IMR-90 (cell line): Measurements from ENCODE around the gene MAPK8IP3. TPM values are rescaled to one million over a fixed set of nuclear protein-coding genes. Genes with fewer than 3 reads are reported as not detected.

Experiments used
- ATAC-seq: fragments of 200-7000 bp; cut with Tn5 transposase; 2 replicates; pipeline ENCODE4 v1.9.1; 2020; ENCODE audit warnings: low read depth, mild to moderate bottlenecking, moderate library complexity
- BruUV-seq: library from RNA; stranded (reverse); fragments of 400-500 nt; replicated peaks from 2 replicates; lab custom pipeline; 2021; lab: Mats Ljungman, UMichigan
- CTCF ChIA-PET: fragments of 300-600 bp; formaldehyde crosslinking; extraction: SDS; loops from one replicate; lab custom pipeline; 2021; ENCODE audit warnings: antibody characterized with exemption; lab: Yijun Ruan, JAX
- POLR2A ChIA-PET: fragments of 300-600 bp; sonication (Branson Sonifier 250); formaldehyde crosslinking; loops from one replicate; lab custom pipeline; 2022; ENCODE audit warnings: antibody characterized with exemption; ENCODE audit not compliant: unreplicated experiment; lab: Charles Lee
- DNase-seq: peaks from one replicate; pipeline ENCODE4 v3.0.0; 2013
- H2AFZ ChIP-seq: replicated peaks from 2 replicates; pipeline ENCODE3; 2013; ENCODE audit warnings: low read length, mild to moderate bottlenecking; ENCODE audit not compliant: poor library complexity
- H2AK5ac ChIP-seq: 2 replicates; pipeline ENCODE4 v1.6.1; 2013; ENCODE audit warnings: low read depth, low read length, inconsistent platforms
- H2AK9ac ChIP-seq: replicated peaks from 2 replicates; pipeline ENCODE3; 2013; ENCODE audit warnings: mild to moderate bottlenecking, low read depth, low read length, moderate library complexity; ENCODE audit not compliant: poor library complexity
- H2BK120ac ChIP-seq: 2 replicates; pipeline ENCODE4 v1.6.1; 2013; ENCODE audit warnings: low read depth, low read length, inconsistent platforms
- H2BK15ac ChIP-seq: 3 replicates; pipeline ENCODE4 v1.6.1; 2013; ENCODE audit warnings: low read depth, low read length, inconsistent platforms
- H2BK20ac ChIP-seq: 2 replicates; pipeline ENCODE4 v1.6.1; 2013; ENCODE audit warnings: low read depth, mild to moderate bottlenecking, inconsistent platforms, low read length, moderate library complexity
- H2BK5ac ChIP-seq: 2 replicates; pipeline ENCODE4 v1.6.1; 2013; ENCODE audit warnings: mild to moderate bottlenecking, low read depth, low read length, inconsistent platforms; ENCODE audit not compliant: poor library complexity, severe bottlenecking
- H3K14ac ChIP-seq: replicated peaks from 2 replicates; pipeline ENCODE4 v1.6.1; 2013; ENCODE audit warnings: low read depth, low read length, inconsistent platforms
- H3K18ac ChIP-seq: 2 replicates; pipeline ENCODE4 v1.6.1; 2013; ENCODE audit warnings: low read depth, low read length, control low read depth
- H3K23ac ChIP-seq: 2 replicates; pipeline ENCODE4 v1.6.1; 2013; ENCODE audit warnings: low read depth, low read length, inconsistent platforms
- H3K27ac ChIP-seq: 2 replicates; pipeline ENCODE4 v1.5.1; 2013; ENCODE audit warnings: mild to moderate bottlenecking, control low read depth, low read length; ENCODE audit not compliant: insufficient read depth
- H3K27me3 ChIP-seq: 2 replicates; pipeline ENCODE4 v1.6.1; 2013; ENCODE audit warnings: low read length; ENCODE audit not compliant: control insufficient read depth, insufficient read depth
- H3K36me3 ChIP-seq: 2 replicates; pipeline ENCODE4 v1.6.1; 2013; ENCODE audit warnings: low read length, mixed read lengths; ENCODE audit not compliant: control insufficient read depth, insufficient read depth
- H3K4ac ChIP-seq: 2 replicates; pipeline ENCODE4 v1.6.1; 2013; ENCODE audit warnings: low read depth, low read length, inconsistent platforms
- H3K4me1 ChIP-seq: 2 replicates; pipeline ENCODE4 v1.6.1; 2013; ENCODE audit warnings: low read length, mixed read lengths; ENCODE audit not compliant: control insufficient read depth, insufficient read depth
- H3K4me2 ChIP-seq: 2 replicates; pipeline ENCODE4 v1.6.1; 2013; ENCODE audit warnings: low read depth, mild to moderate bottlenecking, control low read depth, low read length, moderate library complexity
- H3K4me3 ChIP-seq: 2 replicates; pipeline ENCODE4 v1.5.1; 2013; ENCODE audit warnings: low read depth, mild to moderate bottlenecking, control low read depth, low read length, moderate library complexity; ENCODE audit not compliant: insufficient read depth
- H3K56ac ChIP-seq: 2 replicates; pipeline ENCODE4 v1.6.1; 2013; ENCODE audit warnings: low read length, inconsistent platforms; ENCODE audit not compliant: insufficient read depth; ENCODE audit errors: extremely low read depth
- H3K79me1 ChIP-seq, 2 experiments: 2 replicates each; pipeline ENCODE4 v1.6.1; 2013; ENCODE audit warnings: low read length in 2 of 2, inconsistent platforms in 1 of 2, low read depth in 1 of 2
- H3K9ac ChIP-seq: 2 replicates; pipeline ENCODE4 v1.6.1; 2013; ENCODE audit warnings: low read depth, low read length, control low read depth
- H3K9me1 ChIP-seq: 2 replicates; pipeline ENCODE4 v1.6.1; 2013; ENCODE audit warnings: low read length, inconsistent platforms; ENCODE audit not compliant: insufficient read depth
- H3K9me3 ChIP-seq: 2 replicates; pipeline ENCODE4 v1.6.1; 2013; ENCODE audit warnings: low read length; ENCODE audit not compliant: control insufficient read depth, insufficient read depth
- H4K20me1 ChIP-seq: 2 replicates; pipeline ENCODE4 v1.6.1; 2013; ENCODE audit warnings: low read length, inconsistent platforms; ENCODE audit not compliant: insufficient read depth
- H4K5ac ChIP-seq: 2 replicates; pipeline ENCODE4 v1.6.1; 2013; ENCODE audit warnings: mild to moderate bottlenecking, low read depth, low read length, control low read depth
- H4K8ac ChIP-seq, 2 experiments: 2 replicates each; pipeline ENCODE4 v1.6.1; 2013; ENCODE audit warnings: low read depth in 2 of 2, low read length in 2 of 2, control low read depth in 1 of 2, inconsistent platforms in 1 of 2
- H4K91ac ChIP-seq: 2 replicates; pipeline ENCODE4 v1.6.1; 2013; ENCODE audit warnings: low read depth, low read length, inconsistent platforms; ENCODE audit not compliant: insufficient read depth
- BHLHE40 ChIP-seq: fragments of 150-350 bp; IDR thresholded peaks from 2 replicates; pipeline ENCODE4 v1.6.1; 2016; ENCODE audit warnings: mild to moderate bottlenecking, low read depth, low read length
- CEBPB ChIP-seq: IDR thresholded peaks from 2 replicates; pipeline ENCODE4 v1.6.1; 2012; ENCODE audit warnings: low read depth, low read length, improper control_type of control experiment
- CHD1 ChIP-seq: IDR thresholded peaks from 2 replicates; pipeline ENCODE4 v1.6.1; 2012; ENCODE audit warnings: low read depth, low read length, improper control_type of control experiment
- CTCF ChIP-seq: conservative IDR thresholded peaks from 2 replicates; pipeline ENCODE4 v1.5.1; 2012; ENCODE audit warnings: mild to moderate bottlenecking, low read depth, low read length, improper control_type of control experiment
- ELK1 ChIP-seq: fragments of 150-350 bp; IDR thresholded peaks from 2 replicates; pipeline ENCODE4 v1.6.1; 2016; ENCODE audit warnings: low read depth, mild to moderate bottlenecking, low read length, moderate library complexity, borderline replicate concordance
- FOS ChIP-seq: fragments of 150-350 bp; IDR thresholded peaks from 2 replicates; pipeline ENCODE4 v1.6.1; 2016; ENCODE audit warnings: low read depth, low read length
- MAFK ChIP-seq: IDR thresholded peaks from 2 replicates; pipeline ENCODE4 v1.6.1; 2012; ENCODE audit warnings: low read depth, low read length, improper control_type of control experiment
- MAZ ChIP-seq: IDR thresholded peaks from 2 replicates; pipeline ENCODE4 v1.6.1; 2012; ENCODE audit warnings: low read depth, mild to moderate bottlenecking, low read length, improper control_type of control experiment, moderate library complexity, borderline replicate concordance
- MXI1 ChIP-seq: IDR thresholded peaks from 2 replicates; pipeline ENCODE4 v1.6.1; 2012; ENCODE audit warnings: low read depth, mild to moderate bottlenecking, low read length, moderate library complexity, borderline replicate concordance
- NFE2L2 ChIP-seq: fragments of 150-350 bp; IDR thresholded peaks from 2 replicates; pipeline ENCODE4 v1.6.1; 2016; ENCODE audit warnings: low read depth, mild to moderate bottlenecking, low read length
- POLR2A ChIP-seq: IDR thresholded peaks from 2 replicates; pipeline ENCODE4 v1.6.1; 2012; ENCODE audit warnings: mild to moderate bottlenecking, low read depth, low read length
- RAD21 ChIP-seq: IDR thresholded peaks from 2 replicates; pipeline ENCODE4 v1.6.1; 2012; ENCODE audit warnings: low read length, improper control_type of control experiment
- RCOR1 ChIP-seq: IDR thresholded peaks from 2 replicates; pipeline ENCODE4 v1.6.1; 2012; ENCODE audit warnings: mild to moderate bottlenecking, low read length, improper control_type of control experiment; ENCODE audit not compliant: insufficient replicate concordance
- RFX5 ChIP-seq: IDR thresholded peaks from 2 replicates; pipeline ENCODE4 v1.8.0; 2012; ENCODE audit warnings: low read depth, mild to moderate bottlenecking, low read length, moderate library complexity
- SMC3 ChIP-seq: fragments of 150-350 bp; IDR thresholded peaks from 2 replicates; pipeline ENCODE4 v1.6.1; 2016; ENCODE audit warnings: low read depth, mild to moderate bottlenecking, antibody characterized with exemption, low read length, moderate library complexity
- USF2 ChIP-seq: fragments of 150-350 bp; IDR thresholded peaks from 2 replicates; pipeline ENCODE4 v1.6.1; 2017; ENCODE audit warnings: mild to moderate bottlenecking, antibody characterized with exemption, low read length, low read depth
- WGBS, 2 experiments: methylation state at CpG; one replicate each; pipeline versions ENCODE4 v1.1.5 to v1.1.7; 2013; ENCODE audit warnings: missing lambda C conversion rate in 2 of 2; ENCODE audit not compliant: insufficient read length in 1 of 2; ENCODE audit errors: extremely low coverage in 2 of 2; 5-methylcytosine and 5-hydroxymethylcytosine counted together
- dilution Hi-C: fragments of 300-500 bp; cut with HindIII; formaldehyde crosslinking; loops from one replicate; pipeline ENCODE4 v1.14.3; 2018; ENCODE audit warnings: low sequenced_read_pairs; ENCODE audit not compliant: unreplicated experiment
- in situ Hi-C: fragments of 300-500 bp; cut with MboI; formaldehyde crosslinking; loops from 3 replicates; pipeline ENCODE4 v1.14.3; 2019; ENCODE audit warnings: low sequenced_read_pairs, inconsistent platforms, mixed read lengths
- intact Hi-C: fragments of 100-400 bp; cut with micrococcal nuclease; formaldehyde crosslinking; loops from 2 replicates; pipeline ENCODE4 v1.10.0; 2022
- polyA plus RNA-seq, 3 experiments: library from polyadenylated mRNA; depleted of rRNA; stranded (reverse); fragments of >200 nt; gene quantifications; 2 replicates each; pipeline ENCODE4 v1.2.3, GENCODE V29; 2012; ENCODE audit warnings: low replicate concordance in 1 of 3
- total RNA-seq: library from RNA; depleted of rRNA; stranded (reverse); fragments of >200 nt; gene quantifications from 2 replicates; pipeline ENCODE4 v1.2.3, GENCODE V29; 2012

MAPK8IP3 gene
- total and polyA plus RNA-seq, 2 of the 4 experiments (the other 2 are of a cell fraction) = 17.0 to 69.1 TPM

- Histone ChIP-seq H2BK120ac (no peak overlapping the region), H3K9me1 (peaks cover 2% of the 10 kb centered on the region; the same call in 1 of the 2 replicates), H2BK15ac (no peak overlapping the region), H3K79me1 (no peaks in the 10 kb centered on the region), H4K8ac (no peak overlapping the region), H4K20me1 (no peaks in the 10 kb centered on the region), H3K27me3 (no peaks in the 10 kb centered on the region), H3K9me3 (no peaks in the 10 kb centered on the region), H4K5ac (no peak overlapping the region), H2AK5ac (no peak overlapping the region), H3K23ac (no peak overlapping the region), H3K56ac (no peak overlapping the region), H3K4ac (no peak overlapping the region), H2BK5ac (no peak overlapping the region), H3K4me2 (no peak overlapping the region), H2AK9ac (no peak overlapping the region), H4K91ac (no peak overlapping the region), H3K9ac (no peak overlapping the region), H3K4me1 (peaks cover 4% of the 10 kb centered on the region; the same call in 1 of the 2 replicates), H2AFZ (no peak overlapping the region), H2BK20ac (no peak overlapping the region), H3K36me3 (peaks cover 9% of the 10 kb centered on the region; the same call in 1 of the 2 replicates), H3K14ac (no peak overlapping the region), H3K4me3 (no peak overlapping the region), H3K27ac (no peak overlapping the region), H3K18ac (no peak overlapping the region)
- intact Hi-C loops (no loop called here), dilution Hi-C loops (no loop called here), in situ Hi-C loops (no loop called here)
- ATAC-seq = no peak
- ChIA-PET POLR2A (interaction anchor here (0.6 kb wide), 1 partner anchor 18 kb away, joined by 4 read pairs; no protein-coding TSS in a partner anchor), CTCF (no interaction called here)
- DNase-seq = no peak
- TF ChIP-seq MXI1 (no peak), USF2 (no peak), BHLHE40 (no peak), MAFK (no peak), SMC3 (no peak), RAD21 (no peak), FOS (no peak), CEBPB (no peak), RFX5 (no peak), MAZ (no peak), RCOR1 (no peak), NFE2L2 (no peak), CHD1 (no peak), POLR2A (no peak), CTCF (no peak), ELK1 (no peak)
- WGBS, 2 experiments = 100% methylated on average over 1 of the region's 11 CpGs; no CpG with 5 or more reads in 1 of the 2 experiments
- BruUV-seq = no TSS peak
Measured at GRCh38 chr16:1815461-1815860, 109.5 kb downstream of the MAPK8IP3 start.
